ENCODE results near the gene FAT1.

Gene FAT1

GRCh38 chr4:186699298-186699697 lies 24.4 kb downstream of the FAT1 start:
- no peak for TF ChIP-seq FOXA1 (IDR thresholded peaks at IDR 0.05)
- no peak for TF ChIP-seq ELF4 (IDR thresholded peaks at IDR 0.05)
- no peak for TF ChIP-seq CTBP1 (IDR thresholded peaks at IDR 0.05; ENCODE audit: borderline replicate concordance)
- no peak for TF ChIP-seq LEF1 (IDR thresholded peaks at IDR 0.05; ENCODE audit: borderline replicate concordance)
- TF ChIP-seq FOXK2 (IDR thresholded peaks at IDR 0.05), result no peak
- TF ChIP-seq TARDBP (IDR thresholded peaks at IDR 0.05), result no peak
- TF ChIP-seq ARNT (IDR thresholded peaks at IDR 0.05), result no peak
- no peak for TF ChIP-seq FOXM1 (IDR thresholded peaks at IDR 0.05; ENCODE audit: borderline replicate concordance)
- TF ChIP-seq BHLHE40 (IDR thresholded peaks at IDR 0.05; ENCODE audit: borderline replicate concordance), result no peak
- TF ChIP-seq NFRKB (IDR thresholded peaks at IDR 0.05), result no peak
- no peak for TF ChIP-seq HDGF (IDR thresholded peaks at IDR 0.05; ENCODE audit: borderline replicate concordance)
- TF ChIP-seq SP1 (IDR thresholded peaks at IDR 0.05), result no peak
- no peak for TF ChIP-seq ZNF384 (IDR thresholded peaks at IDR 0.05)
- TF ChIP-seq SUZ12 (IDR thresholded peaks at IDR 0.05), result no peak
- no peak for TF ChIP-seq L3MBTL2 (conservative IDR thresholded peaks at IDR 0.05)
- TF ChIP-seq PKNOX1 (IDR thresholded peaks at IDR 0.05), result no peak
- ChIA-PET CTCF (no interaction called here), POLR2A (no interaction called here)
- DNase-seq (ENCODE audit: extremely low spot score), result no peak

- POLR2A ChIA-PET, result interaction anchor here (1.1 kb wide), 1 partner anchor 11 kb away, joined by 3 read pairs; no protein-coding TSS in a partner anchor
- no peak for TF ChIP-seq L3MBTL2 (conservative IDR thresholded peaks at IDR 0.05)
- no peak for TF ChIP-seq NFRKB (IDR thresholded peaks at IDR 0.05)
- TF ChIP-seq SP1 (IDR thresholded peaks at IDR 0.05), result no peak
- no peak for TF ChIP-seq HDGF (IDR thresholded peaks at IDR 0.05; ENCODE audit: borderline replicate concordance)
- CTCF ChIA-PET, result no interaction called here
- DNase-seq (ENCODE audit: extremely low spot score), result no peak
Observed at GRCh38 chr4:186698525-186698924, 25.1 kb downstream of the FAT1 start.

DNA sequence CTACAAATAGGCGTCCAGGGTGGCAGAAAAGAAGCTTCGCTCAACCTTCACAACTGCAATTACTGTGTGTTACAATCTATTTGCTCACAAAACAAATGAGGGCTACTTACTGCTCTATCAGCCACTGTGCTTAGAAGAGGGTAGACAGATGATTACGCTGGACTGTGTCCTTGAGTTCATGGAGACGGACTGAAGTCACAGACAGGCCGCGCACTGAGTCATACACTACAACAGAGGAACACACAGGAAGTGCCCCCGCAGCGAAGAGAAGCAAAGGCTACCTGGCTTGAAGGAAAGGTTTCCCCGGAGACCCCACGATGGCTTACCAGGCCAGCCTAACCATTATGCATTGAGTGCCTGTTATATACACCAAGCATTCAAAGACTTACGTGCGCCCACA lies 25.6 kb downstream of the FAT1 start:
- TF ChIP-seq FOXA1 (IDR thresholded peaks at IDR 0.05), result no peak
- no peak for TF ChIP-seq LEF1 (IDR thresholded peaks at IDR 0.05; ENCODE audit: borderline replicate concordance)
- no peak for TF ChIP-seq CTBP1 (IDR thresholded peaks at IDR 0.05; ENCODE audit: borderline replicate concordance)
- TF ChIP-seq NFRKB (IDR thresholded peaks at IDR 0.05), result no peak
- no peak for TF ChIP-seq ELF4 (IDR thresholded peaks at IDR 0.05)
- TF ChIP-seq FOXM1 (IDR thresholded peaks at IDR 0.05; ENCODE audit: borderline replicate concordance), result no peak
- TF ChIP-seq ZNF384 (IDR thresholded peaks at IDR 0.05), result no peak
- no peak for TF ChIP-seq HDGF (IDR thresholded peaks at IDR 0.05; ENCODE audit: borderline replicate concordance)
- no peak for TF ChIP-seq ARNT (IDR thresholded peaks at IDR 0.05)
- no peak for TF ChIP-seq L3MBTL2 (conservative IDR thresholded peaks at IDR 0.05)
- no peak for TF ChIP-seq SUZ12 (IDR thresholded peaks at IDR 0.05)
- TF ChIP-seq TARDBP (IDR thresholded peaks at IDR 0.05), result no peak
- TF ChIP-seq BHLHE40 (IDR thresholded peaks at IDR 0.05; ENCODE audit: borderline replicate concordance), result no peak
- TF ChIP-seq PKNOX1 (IDR thresholded peaks at IDR 0.05), result no peak
- no peak for TF ChIP-seq SP1 (IDR thresholded peaks at IDR 0.05)
- no peak for DNase-seq (ENCODE audit: extremely low spot score)
- CTCF ChIA-PET, result no interaction called here
- POLR2A ChIA-PET, result interaction anchor here (1.1 kb wide), 1 partner anchor 11 kb away, joined by 3 read pairs; no protein-coding TSS in a partner anchor

DNA sequence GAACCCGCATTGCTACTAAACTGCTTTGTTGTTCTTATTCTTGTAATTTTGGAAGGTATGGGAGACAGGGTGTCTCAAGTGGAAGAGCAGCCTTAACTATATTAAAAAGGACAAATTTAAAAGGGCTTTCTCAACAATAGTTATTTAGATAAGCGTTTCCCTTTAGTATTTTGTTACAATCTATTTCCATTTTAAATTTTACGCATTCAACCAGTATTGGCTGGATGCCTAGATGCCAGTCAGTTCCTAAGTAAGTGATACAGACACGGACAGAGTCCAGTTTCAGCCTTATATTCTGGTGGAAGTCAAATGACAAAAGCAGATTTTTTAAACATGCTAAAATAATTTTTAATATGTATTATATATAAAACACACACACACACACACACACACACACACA lies 28.3 kb downstream of the FAT1 start:
- ChIA-PET CTCF (no interaction called here), POLR2A (no interaction called here)
- DNase-seq (ENCODE audit: extremely low spot score), result no peak
- TF ChIP-seq LEF1 (IDR thresholded peaks at IDR 0.05; ENCODE audit: borderline replicate concordance) (no peak), NFRKB (IDR thresholded peaks at IDR 0.05) (no peak), FOXA1 (IDR thresholded peaks at IDR 0.05) (no peak), ELF4 (IDR thresholded peaks at IDR 0.05) (no peak), ARNT (IDR thresholded peaks at IDR 0.05) (no peak), SUZ12 (IDR thresholded peaks at IDR 0.05) (no peak), L3MBTL2 (conservative IDR thresholded peaks at IDR 0.05) (no peak), SP1 (IDR thresholded peaks at IDR 0.05) (no peak), CTBP1 (IDR thresholded peaks at IDR 0.05; ENCODE audit: borderline replicate concordance) (no peak)

DNA sequence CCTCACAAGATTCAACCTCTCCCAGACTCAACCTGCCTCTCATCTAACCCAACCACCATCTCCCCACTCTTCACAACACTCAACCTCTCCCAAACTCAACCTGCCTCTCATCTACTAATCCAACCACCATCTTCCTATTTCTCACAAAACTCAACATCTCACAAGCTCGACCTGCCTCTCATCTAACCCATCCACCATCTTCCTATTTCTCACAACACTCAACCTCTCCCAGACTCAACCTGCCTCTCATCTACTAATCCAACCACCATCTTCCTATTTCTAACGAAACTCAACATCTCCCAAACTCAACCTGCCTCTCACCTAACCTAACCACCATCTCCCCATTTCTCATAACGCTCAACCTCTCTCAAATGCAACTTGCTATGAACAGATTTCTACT lies 29.8 kb downstream of the FAT1 start:
- CTCF ChIA-PET, result no interaction called here
- TF ChIP-seq FOXA1 (IDR thresholded peaks at IDR 0.05) (no peak), SUZ12 (IDR thresholded peaks at IDR 0.05) (no peak), LEF1 (IDR thresholded peaks at IDR 0.05; ENCODE audit: borderline replicate concordance) (no peak)
- POLR2A ChIA-PET, result no interaction called here
- no peak for DNase-seq (ENCODE audit: extremely low spot score)

GRCh38 chr4:186693159-186693815 lies 30.4 kb downstream of the FAT1 start:
- CTCF ChIA-PET, result no interaction called here
- no peak for DNase-seq (ENCODE audit: extremely low spot score)
- TF ChIP-seq ZNF384 (IDR thresholded peaks at IDR 0.05), result no peak
- no peak for TF ChIP-seq CTBP1 (IDR thresholded peaks at IDR 0.05; ENCODE audit: borderline replicate concordance)
- no peak for TF ChIP-seq HDGF (IDR thresholded peaks at IDR 0.05; ENCODE audit: borderline replicate concordance)
- TF ChIP-seq SP1 (IDR thresholded peaks at IDR 0.05), result no peak
- TF ChIP-seq PKNOX1 (IDR thresholded peaks at IDR 0.05), result no peak
- no peak for TF ChIP-seq ELF4 (IDR thresholded peaks at IDR 0.05)
- TF ChIP-seq SUZ12 (IDR thresholded peaks at IDR 0.05), result no peak
- no peak for TF ChIP-seq FOXA1 (IDR thresholded peaks at IDR 0.05)
- TF ChIP-seq ARNT (IDR thresholded peaks at IDR 0.05), result no peak
- TF ChIP-seq LEF1 (IDR thresholded peaks at IDR 0.05; ENCODE audit: borderline replicate concordance), result no peak
- no peak for TF ChIP-seq FOXK2 (IDR thresholded peaks at IDR 0.05)
- no peak for TF ChIP-seq BHLHE40 (IDR thresholded peaks at IDR 0.05; ENCODE audit: borderline replicate concordance)
- no peak for TF ChIP-seq L3MBTL2 (conservative IDR thresholded peaks at IDR 0.05)
- TF ChIP-seq FOXM1 (IDR thresholded peaks at IDR 0.05; ENCODE audit: borderline replicate concordance), result no peak
- POLR2A ChIA-PET, result no interaction called here
